Activated CD4-positive, CD25-positive, alpha-beta regulatory T cell (primary cell): ENCODE measurements around the gene CAMTA1.
"Not testable (repeated sequence)": the region's sequence is repeated elsewhere in the genome, so short reads cannot be mapped to it uniquely, and the experiment has no call there.

Experiments used
- DNase-seq, 4 experiments: peaks; one replicate each; lab custom pipeline; 2025; lab: John Stamatoyannopoulos, UW

The CAMTA1 gene

GRCh38 chr1:7313826-7314225 is 528.6 kb downstream of the CAMTA1 start:
- no peak for DNase-seq

- DNase-seq = no peak
Observed at GRCh38 chr1:7315316-7315715, 530.1 kb downstream of the CAMTA1 start.

GRCh38 chr1:7315946-7316345 is 530.7 kb downstream of the CAMTA1 start:
- DNase-seq = no peak

- no peak for DNase-seq
Observed at GRCh38 chr1:7317888-7318287, 532.6 kb downstream of the CAMTA1 start.

- no peak for DNase-seq
Observed at GRCh38 chr1:7319196-7319595, 533.9 kb downstream of the CAMTA1 start.

- DNase-seq = no peak
Observed at GRCh38 chr1:7320661-7321060, 535.4 kb downstream of the CAMTA1 start.

GRCh38 chr1:7322283-7322785 is 537.1 kb downstream of the CAMTA1 start:
- DNase-seq = no peak

- no peak for DNase-seq
Observed at GRCh38 chr1:7322912-7323311, 537.7 kb downstream of the CAMTA1 start.

- no peak for DNase-seq
Observed at GRCh38 chr1:7325254-7325653, 540.0 kb downstream of the CAMTA1 start.

- no peak for DNase-seq
Observed at GRCh38 chr1:7326366-7326765, 541.1 kb downstream of the CAMTA1 start.

GRCh38 chr1:7327849-7328248 is 542.6 kb downstream of the CAMTA1 start:
- DNase-seq = no peak

- no peak for DNase-seq
Observed at GRCh38 chr1:7329868-7330615, 544.8 kb downstream of the CAMTA1 start.

- DNase-seq = not testable (repeated sequence)
Observed at GRCh38 chr1:7330726-7331125, 545.5 kb downstream of the CAMTA1 start.

GRCh38 chr1:7331926-7332535 is 546.8 kb downstream of the CAMTA1 start:
- no peak for DNase-seq

GRCh38 chr1:7333094-7333493 is 547.8 kb downstream of the CAMTA1 start:
- DNase-seq = no peak

GRCh38 chr1:7333620-7334019 is 548.4 kb downstream of the CAMTA1 start:
- DNase-seq = no peak

GRCh38 chr1:7334475-7335035 is 549.3 kb downstream of the CAMTA1 start:
- DNase-seq = no peak

GRCh38 chr1:7335224-7335879 is 550.1 kb downstream of the CAMTA1 start:
- DNase-seq = no peak

- DNase-seq = no peak
Observed at GRCh38 chr1:7338439-7338838, 553.2 kb downstream of the CAMTA1 start.

- no peak for DNase-seq
Observed at GRCh38 chr1:7339014-7339413, 553.8 kb downstream of the CAMTA1 start.

- DNase-seq = no peak
Observed at GRCh38 chr1:7339953-7340352, 554.7 kb downstream of the CAMTA1 start.

GRCh38 chr1:7341145-7341905 is 556.1 kb downstream of the CAMTA1 start:
- no peak for DNase-seq
